Medulla oblongata (tissue), 1 donor: ENCODE data around the gene HARS1.
"Not testable (repeated sequence)": the region's sequence is repeated elsewhere in the genome, so short reads cannot be mapped to it uniquely, and the experiment has no call there.

ENCODE experiments used
- DNase-seq: peaks from one replicate; pipeline ENCODE4 v3.0.0-alpha.2; 2015; ENCODE audit errors: extremely low spot score

HARS1 gene

GRCh38 chr5:140677947-140678346 lies 13.2 kb downstream of the HARS1 start:
- no peak for DNase-seq

GRCh38 chr5:140674629-140675028 lies 16.5 kb downstream of the HARS1 start:
- no peak for DNase-seq

GRCh38 chr5:140674211-140674610 lies 17.0 kb downstream of the HARS1 start:
- no peak for DNase-seq

GRCh38 chr5:140673187-140673976 lies 17.8 kb downstream of the HARS1 start, which contains the start of gene DND1:
TSS of gene DND1 (minus strand) at chr5:140673576. CDS start at chr5:140673542, 34 bp downstream.
- no peak for DNase-seq

GRCh38 chr5:140672455-140673186 lies 18.5 kb downstream of the HARS1 start:
- no peak for DNase-seq

- no peak for DNase-seq
Measured at GRCh38 chr5:140671472-140672125, 19.6 kb downstream of the HARS1 start.

GRCh38 chr5:140671035-140671434 lies 20.1 kb downstream of the HARS1 start:
- not testable (repeated sequence) for DNase-seq

GRCh38 chr5:140664359-140665119 lies 26.6 kb downstream of the HARS1 start, which contains the start of gene WDR55:
TSS of gene WDR55 (plus strand) at chr5:140664904. CDS start at chr5:140664913, 9 bp downstream.
- DNase-seq = peak; percentile 97

- DNase-seq = no peak
Measured at GRCh38 chr5:140664030-140664358, 27.2 kb downstream of the HARS1 start.

- DNase-seq = not testable (repeated sequence)
Measured at GRCh38 chr5:140660371-140660770, 30.8 kb downstream of the HARS1 start.

- DNase-seq = no peak
Measured at GRCh38 chr5:140658870-140659269, 32.3 kb downstream of the HARS1 start.

GRCh38 chr5:140647042-140647419 lies 44.1 kb downstream of the HARS1 start:
- DNase-seq = no peak

GRCh38 chr5:140642718-140643117 lies 48.5 kb downstream of the HARS1 start:
- no peak for DNase-seq

- no peak for DNase-seq
Measured at GRCh38 chr5:140641716-140642115, 49.5 kb downstream of the HARS1 start.

GRCh38 chr5:140639148-140639981 lies 51.8 kb downstream of the HARS1 start, which contains the start of gene TMCO6:
TSS of gene TMCO6 (plus strand) at chr5:140639451. CDS start at chr5:140639528, 77 bp downstream.
- peak; percentile 97 for DNase-seq

- DNase-seq = not testable (repeated sequence)
Measured at GRCh38 chr5:140638898-140639147, 52.3 kb downstream of the HARS1 start.

GRCh38 chr5:140637371-140638100 lies 53.6 kb downstream of the HARS1 start:
- no peak for DNase-seq

GRCh38 chr5:140635291-140636257 lies 55.6 kb downstream of the HARS1 start:
- DNase-seq = no peak

- DNase-seq = no peak
Measured at GRCh38 chr5:140634103-140634502, 57.1 kb downstream of the HARS1 start.
